IMR-90 (cell line): ENCODE data around the gene HCCS. TPM values are rescaled to one million over a fixed set of nuclear protein-coding genes. Genes with fewer than 3 reads are reported as not detected.

Experiments used
- ATAC-seq: fragments of 200-7000 bp; cut with Tn5 transposase; 2 replicates; pipeline ENCODE4 v1.9.1; 2020; ENCODE audit warnings: low read depth, mild to moderate bottlenecking, moderate library complexity
- BruUV-seq: library from RNA; stranded (reverse); fragments of 400-500 nt; replicated peaks from 2 replicates; lab custom pipeline; 2021; lab: Mats Ljungman, UMichigan
- CTCF ChIA-PET: fragments of 300-600 bp; formaldehyde crosslinking; extraction: SDS; loops from one replicate; lab custom pipeline; 2021; ENCODE audit warnings: antibody characterized with exemption; lab: Yijun Ruan, JAX
- POLR2A ChIA-PET: fragments of 300-600 bp; sonication (Branson Sonifier 250); formaldehyde crosslinking; loops from one replicate; lab custom pipeline; 2022; ENCODE audit warnings: antibody characterized with exemption; ENCODE audit not compliant: unreplicated experiment; lab: Charles Lee
- DNase-seq: peaks from one replicate; pipeline ENCODE4 v3.0.0; 2013
- H2AFZ ChIP-seq: replicated peaks from 2 replicates; pipeline ENCODE3; 2013; ENCODE audit warnings: low read length, mild to moderate bottlenecking; ENCODE audit not compliant: poor library complexity
- H2AK5ac ChIP-seq: 2 replicates; pipeline ENCODE4 v1.6.1; 2013; ENCODE audit warnings: low read depth, low read length, inconsistent platforms
- H2AK9ac ChIP-seq: replicated peaks from 2 replicates; pipeline ENCODE3; 2013; ENCODE audit warnings: mild to moderate bottlenecking, low read depth, low read length, moderate library complexity; ENCODE audit not compliant: poor library complexity
- H2BK120ac ChIP-seq: 2 replicates; pipeline ENCODE4 v1.6.1; 2013; ENCODE audit warnings: low read depth, low read length, inconsistent platforms
- H2BK15ac ChIP-seq: 3 replicates; pipeline ENCODE4 v1.6.1; 2013; ENCODE audit warnings: low read depth, low read length, inconsistent platforms
- H2BK20ac ChIP-seq: 2 replicates; pipeline ENCODE4 v1.6.1; 2013; ENCODE audit warnings: low read depth, mild to moderate bottlenecking, inconsistent platforms, low read length, moderate library complexity
- H2BK5ac ChIP-seq: 2 replicates; pipeline ENCODE4 v1.6.1; 2013; ENCODE audit warnings: mild to moderate bottlenecking, low read depth, low read length, inconsistent platforms; ENCODE audit not compliant: poor library complexity, severe bottlenecking
- H3K14ac ChIP-seq: replicated peaks from 2 replicates; pipeline ENCODE4 v1.6.1; 2013; ENCODE audit warnings: low read depth, low read length, inconsistent platforms
- H3K18ac ChIP-seq: 2 replicates; pipeline ENCODE4 v1.6.1; 2013; ENCODE audit warnings: low read depth, low read length, control low read depth
- H3K23ac ChIP-seq: 2 replicates; pipeline ENCODE4 v1.6.1; 2013; ENCODE audit warnings: low read depth, low read length, inconsistent platforms
- H3K27ac ChIP-seq: 2 replicates; pipeline ENCODE4 v1.5.1; 2013; ENCODE audit warnings: mild to moderate bottlenecking, control low read depth, low read length; ENCODE audit not compliant: insufficient read depth
- H3K27me3 ChIP-seq: 2 replicates; pipeline ENCODE4 v1.6.1; 2013; ENCODE audit warnings: low read length; ENCODE audit not compliant: control insufficient read depth, insufficient read depth
- H3K36me3 ChIP-seq: 2 replicates; pipeline ENCODE4 v1.6.1; 2013; ENCODE audit warnings: low read length, mixed read lengths; ENCODE audit not compliant: control insufficient read depth, insufficient read depth
- H3K4ac ChIP-seq: 2 replicates; pipeline ENCODE4 v1.6.1; 2013; ENCODE audit warnings: low read depth, low read length, inconsistent platforms
- H3K4me1 ChIP-seq: 2 replicates; pipeline ENCODE4 v1.6.1; 2013; ENCODE audit warnings: low read length, mixed read lengths; ENCODE audit not compliant: control insufficient read depth, insufficient read depth
- H3K4me2 ChIP-seq: 2 replicates; pipeline ENCODE4 v1.6.1; 2013; ENCODE audit warnings: low read depth, mild to moderate bottlenecking, control low read depth, low read length, moderate library complexity
- H3K4me3 ChIP-seq: 2 replicates; pipeline ENCODE4 v1.5.1; 2013; ENCODE audit warnings: low read depth, mild to moderate bottlenecking, control low read depth, low read length, moderate library complexity; ENCODE audit not compliant: insufficient read depth
- H3K56ac ChIP-seq: 2 replicates; pipeline ENCODE4 v1.6.1; 2013; ENCODE audit warnings: low read length, inconsistent platforms; ENCODE audit not compliant: insufficient read depth; ENCODE audit errors: extremely low read depth
- H3K79me1 ChIP-seq, 2 experiments: 2 replicates each; pipeline ENCODE4 v1.6.1; 2013; ENCODE audit warnings: low read length in 2 of 2, inconsistent platforms in 1 of 2, low read depth in 1 of 2
- H3K9ac ChIP-seq: 2 replicates; pipeline ENCODE4 v1.6.1; 2013; ENCODE audit warnings: low read depth, low read length, control low read depth
- H3K9me1 ChIP-seq: 2 replicates; pipeline ENCODE4 v1.6.1; 2013; ENCODE audit warnings: low read length, inconsistent platforms; ENCODE audit not compliant: insufficient read depth
- H3K9me3 ChIP-seq: 2 replicates; pipeline ENCODE4 v1.6.1; 2013; ENCODE audit warnings: low read length; ENCODE audit not compliant: control insufficient read depth, insufficient read depth
- H4K20me1 ChIP-seq: 2 replicates; pipeline ENCODE4 v1.6.1; 2013; ENCODE audit warnings: low read length, inconsistent platforms; ENCODE audit not compliant: insufficient read depth
- H4K5ac ChIP-seq: 2 replicates; pipeline ENCODE4 v1.6.1; 2013; ENCODE audit warnings: mild to moderate bottlenecking, low read depth, low read length, control low read depth
- H4K8ac ChIP-seq, 2 experiments: 2 replicates each; pipeline ENCODE4 v1.6.1; 2013; ENCODE audit warnings: low read depth in 2 of 2, low read length in 2 of 2, control low read depth in 1 of 2, inconsistent platforms in 1 of 2
- H4K91ac ChIP-seq: 2 replicates; pipeline ENCODE4 v1.6.1; 2013; ENCODE audit warnings: low read depth, low read length, inconsistent platforms; ENCODE audit not compliant: insufficient read depth
- BHLHE40 ChIP-seq: fragments of 150-350 bp; IDR thresholded peaks from 2 replicates; pipeline ENCODE4 v1.6.1; 2016; ENCODE audit warnings: mild to moderate bottlenecking, low read depth, low read length
- CEBPB ChIP-seq: IDR thresholded peaks from 2 replicates; pipeline ENCODE4 v1.6.1; 2012; ENCODE audit warnings: low read depth, low read length, improper control_type of control experiment
- CHD1 ChIP-seq: IDR thresholded peaks from 2 replicates; pipeline ENCODE4 v1.6.1; 2012; ENCODE audit warnings: low read depth, low read length, improper control_type of control experiment
- MAFK ChIP-seq: IDR thresholded peaks from 2 replicates; pipeline ENCODE4 v1.6.1; 2012; ENCODE audit warnings: low read depth, low read length, improper control_type of control experiment
- MXI1 ChIP-seq: IDR thresholded peaks from 2 replicates; pipeline ENCODE4 v1.6.1; 2012; ENCODE audit warnings: low read depth, mild to moderate bottlenecking, low read length, moderate library complexity, borderline replicate concordance
- NFE2L2 ChIP-seq: fragments of 150-350 bp; IDR thresholded peaks from 2 replicates; pipeline ENCODE4 v1.6.1; 2016; ENCODE audit warnings: low read depth, mild to moderate bottlenecking, low read length
- POLR2A ChIP-seq: IDR thresholded peaks from 2 replicates; pipeline ENCODE4 v1.6.1; 2012; ENCODE audit warnings: mild to moderate bottlenecking, low read depth, low read length
- RAD21 ChIP-seq: IDR thresholded peaks from 2 replicates; pipeline ENCODE4 v1.6.1; 2012; ENCODE audit warnings: low read length, improper control_type of control experiment
- RCOR1 ChIP-seq: IDR thresholded peaks from 2 replicates; pipeline ENCODE4 v1.6.1; 2012; ENCODE audit warnings: mild to moderate bottlenecking, low read length, improper control_type of control experiment; ENCODE audit not compliant: insufficient replicate concordance
- RFX5 ChIP-seq: IDR thresholded peaks from 2 replicates; pipeline ENCODE4 v1.8.0; 2012; ENCODE audit warnings: low read depth, mild to moderate bottlenecking, low read length, moderate library complexity
- SMC3 ChIP-seq: fragments of 150-350 bp; IDR thresholded peaks from 2 replicates; pipeline ENCODE4 v1.6.1; 2016; ENCODE audit warnings: low read depth, mild to moderate bottlenecking, antibody characterized with exemption, low read length, moderate library complexity
- WGBS, 2 experiments: methylation state at CpG; one replicate each; pipeline versions ENCODE4 v1.1.5 to v1.1.7; 2013; ENCODE audit warnings: missing lambda C conversion rate in 2 of 2; ENCODE audit not compliant: insufficient read length in 1 of 2; ENCODE audit errors: extremely low coverage in 2 of 2; 5-methylcytosine and 5-hydroxymethylcytosine counted together
- dilution Hi-C: fragments of 300-500 bp; cut with HindIII; formaldehyde crosslinking; loops from one replicate; pipeline ENCODE4 v1.14.3; 2018; ENCODE audit warnings: low sequenced_read_pairs; ENCODE audit not compliant: unreplicated experiment
- in situ Hi-C: fragments of 300-500 bp; cut with MboI; formaldehyde crosslinking; loops from 3 replicates; pipeline ENCODE4 v1.14.3; 2019; ENCODE audit warnings: low sequenced_read_pairs, inconsistent platforms, mixed read lengths
- intact Hi-C: fragments of 100-400 bp; cut with micrococcal nuclease; formaldehyde crosslinking; loops from 2 replicates; pipeline ENCODE4 v1.10.0; 2022
- polyA plus RNA-seq, 3 experiments: library from polyadenylated mRNA; depleted of rRNA; stranded (reverse); fragments of >200 nt; gene quantifications; 2 replicates each; pipeline ENCODE4 v1.2.3, GENCODE V29; 2012; ENCODE audit warnings: low replicate concordance in 1 of 3
- total RNA-seq: library from RNA; depleted of rRNA; stranded (reverse); fragments of >200 nt; gene quantifications from 2 replicates; pipeline ENCODE4 v1.2.3, GENCODE V29; 2012
- TF ChIP-seq, protein P1 (sequence below): fragments of 150-350 bp; IDR thresholded peaks from 2 replicates; pipeline ENCODE4 v1.6.1; 2017; ENCODE audit warnings: mild to moderate bottlenecking, antibody characterized with exemption, low read length, low read depth
- TF ChIP-seq, protein P2 (sequence below): fragments of 150-350 bp; IDR thresholded peaks from 2 replicates; pipeline ENCODE4 v1.6.1; 2016; ENCODE audit warnings: low read depth, mild to moderate bottlenecking, low read length, moderate library complexity, borderline replicate concordance
- TF ChIP-seq, protein P3 (sequence below): conservative IDR thresholded peaks from 2 replicates; pipeline ENCODE4 v1.5.1; 2012; ENCODE audit warnings: mild to moderate bottlenecking, low read depth, low read length, improper control_type of control experiment

Gene HCCS
- total and polyA plus RNA-seq, 2 of the 4 experiments (the other 2 are of a cell fraction), result 24.0 to 28.6 TPM

DNA sequence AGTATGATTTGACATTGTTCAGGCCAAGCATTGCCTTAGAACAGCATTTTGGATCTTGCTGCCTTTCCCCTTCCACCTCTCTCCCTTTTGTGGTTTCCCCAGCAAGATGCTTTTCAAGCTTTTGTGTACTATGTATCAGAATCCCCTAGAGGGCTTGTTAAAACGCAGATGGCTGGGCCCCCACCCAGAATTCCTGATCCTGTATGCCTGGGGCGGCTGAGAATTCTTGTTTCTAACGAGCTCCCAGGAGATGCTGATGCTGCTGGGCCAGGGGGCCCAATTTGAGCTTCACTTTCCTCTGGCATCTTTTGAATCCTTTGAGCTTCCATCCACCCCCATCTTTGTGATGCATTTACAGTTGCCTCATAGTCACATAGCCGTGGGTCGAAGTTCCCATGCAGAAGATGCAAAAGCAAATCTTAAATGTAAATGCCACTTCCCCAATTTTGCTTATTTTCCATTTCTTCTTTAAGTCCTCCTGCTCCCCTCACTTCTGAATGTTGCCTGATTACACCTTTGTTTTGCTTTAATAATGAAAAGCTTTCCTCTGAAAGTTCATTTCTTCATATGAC lies 18.5 kb downstream of the HCCS start:
- POLR2A ChIA-PET, result no interaction called here
- Histone ChIP-seq H4K5ac (no peak overlapping the region), H3K14ac (no peak overlapping the region), H2AFZ (no peak overlapping the region), H3K27me3 (no peaks in the 10 kb centered on the region), H4K8ac (no peak overlapping the region), H2AK5ac (no peak overlapping the region), H4K20me1 (no peaks in the 10 kb centered on the region), H3K27ac (no peak overlapping the region), H3K18ac (no peak overlapping the region), H3K56ac (no peak overlapping the region), H2BK15ac (no peak overlapping the region), H3K4ac (no peak overlapping the region), H3K36me3 (no peaks in the 10 kb centered on the region), H2BK120ac (no peak overlapping the region), H3K79me1 (no peaks in the 10 kb centered on the region), H2AK9ac (no peak overlapping the region), H3K9me1 (no peaks in the 10 kb centered on the region), H2BK5ac (no peak overlapping the region), H3K23ac (no peak overlapping the region), H3K4me3 (no peak overlapping the region), H3K9me3 (no peaks in the 10 kb centered on the region), H3K4me1 (peaks cover 1% of the 10 kb centered on the region; the same call in 1 of the 2 replicates), H3K4me2 (no peak overlapping the region), H2BK20ac (no peak overlapping the region), H3K9ac (no peak overlapping the region), H4K91ac (no peak overlapping the region)
- in situ Hi-C loops, result loop anchor here (5.0 kb wide), 1 partner anchor 937 kb away; no protein-coding TSS in a partner anchor
- CTCF ChIA-PET, result interaction anchor here (0.6 to 0.8 kb wide), 2 partner anchors 328 to 410 kb away, joined by 3 to 5 read pairs; no protein-coding TSS in a partner anchor
- intact Hi-C loops, result no loop called here
- WGBS, 2 experiments, result 40% methylated on average over 3 of the region's 5 CpGs; no CpG with 5 or more reads in 1 of the 2 experiments
- DNase-seq (no peak), ATAC-seq (no peak)
- BruUV-seq, result no TSS peak
- dilution Hi-C loops, result loop anchor here (25.0 kb wide), 1 partner anchor 942 kb away; no protein-coding TSS in a partner anchor
- TF ChIP-seq RFX5 (no peak), CEBPB (no peak), POLR2A (no peak), MAFK (no peak), CHD1 (no peak), SMC3 (no peak), RCOR1 (no peak), BHLHE40 (no peak), RAD21 (no peak), MXI1 (no peak), NFE2L2 (no peak)
- TF ChIP-seq, protein P1, sequence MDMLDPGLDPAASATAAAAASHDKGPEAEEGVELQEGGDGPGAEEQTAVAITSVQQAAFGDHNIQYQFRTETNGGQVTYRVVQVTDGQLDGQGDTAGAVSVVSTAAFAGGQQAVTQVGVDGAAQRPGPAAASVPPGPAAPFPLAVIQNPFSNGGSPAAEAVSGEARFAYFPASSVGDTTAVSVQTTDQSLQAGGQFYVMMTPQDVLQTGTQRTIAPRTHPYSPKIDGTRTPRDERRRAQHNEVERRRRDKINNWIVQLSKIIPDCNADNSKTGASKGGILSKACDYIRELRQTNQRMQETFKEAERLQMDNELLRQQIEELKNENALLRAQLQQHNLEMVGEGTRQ, result no peak
- TF ChIP-seq, protein P2, sequence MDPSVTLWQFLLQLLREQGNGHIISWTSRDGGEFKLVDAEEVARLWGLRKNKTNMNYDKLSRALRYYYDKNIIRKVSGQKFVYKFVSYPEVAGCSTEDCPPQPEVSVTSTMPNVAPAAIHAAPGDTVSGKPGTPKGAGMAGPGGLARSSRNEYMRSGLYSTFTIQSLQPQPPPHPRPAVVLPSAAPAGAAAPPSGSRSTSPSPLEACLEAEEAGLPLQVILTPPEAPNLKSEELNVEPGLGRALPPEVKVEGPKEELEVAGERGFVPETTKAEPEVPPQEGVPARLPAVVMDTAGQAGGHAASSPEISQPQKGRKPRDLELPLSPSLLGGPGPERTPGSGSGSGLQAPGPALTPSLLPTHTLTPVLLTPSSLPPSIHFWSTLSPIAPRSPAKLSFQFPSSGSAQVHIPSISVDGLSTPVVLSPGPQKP, result no peak
- TF ChIP-seq, protein P3, sequence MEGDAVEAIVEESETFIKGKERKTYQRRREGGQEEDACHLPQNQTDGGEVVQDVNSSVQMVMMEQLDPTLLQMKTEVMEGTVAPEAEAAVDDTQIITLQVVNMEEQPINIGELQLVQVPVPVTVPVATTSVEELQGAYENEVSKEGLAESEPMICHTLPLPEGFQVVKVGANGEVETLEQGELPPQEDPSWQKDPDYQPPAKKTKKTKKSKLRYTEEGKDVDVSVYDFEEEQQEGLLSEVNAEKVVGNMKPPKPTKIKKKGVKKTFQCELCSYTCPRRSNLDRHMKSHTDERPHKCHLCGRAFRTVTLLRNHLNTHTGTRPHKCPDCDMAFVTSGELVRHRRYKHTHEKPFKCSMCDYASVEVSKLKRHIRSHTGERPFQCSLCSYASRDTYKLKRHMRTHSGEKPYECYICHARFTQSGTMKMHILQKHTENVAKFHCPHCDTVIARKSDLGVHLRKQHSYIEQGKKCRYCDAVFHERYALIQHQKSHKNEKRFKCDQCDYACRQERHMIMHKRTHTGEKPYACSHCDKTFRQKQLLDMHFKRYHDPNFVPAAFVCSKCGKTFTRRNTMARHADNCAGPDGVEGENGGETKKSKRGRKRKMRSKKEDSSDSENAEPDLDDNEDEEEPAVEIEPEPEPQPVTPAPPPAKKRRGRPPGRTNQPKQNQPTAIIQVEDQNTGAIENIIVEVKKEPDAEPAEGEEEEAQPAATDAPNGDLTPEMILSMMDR, result no peak
